ENCODE measurements around the gene NUP210L. TPM values are rescaled to one million over a fixed set of nuclear protein-coding genes. Genes with fewer than 3 reads are reported as not detected.

NUP210L gene
- total RNA-seq, 1 donor = under 0.01 TPM

DNA sequence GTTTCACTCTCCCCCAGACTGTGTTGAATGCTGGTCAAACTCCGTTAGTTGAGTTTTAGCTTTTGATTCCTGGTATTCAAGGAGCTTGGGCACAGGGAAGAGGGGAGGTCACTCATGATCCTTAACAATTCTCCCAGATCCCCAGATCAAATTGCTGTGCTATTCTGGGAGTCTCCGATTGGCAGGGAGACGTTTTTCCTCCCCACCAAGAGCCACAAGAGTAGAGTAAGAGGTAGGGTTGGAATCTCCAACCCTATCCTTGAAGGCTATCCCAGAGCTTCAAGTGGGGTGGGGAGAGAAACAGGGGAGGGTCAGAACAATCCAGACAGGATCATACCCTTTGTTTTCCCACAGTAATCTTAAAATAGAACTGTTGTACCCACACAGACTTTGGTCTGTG, 37.6 kb upstream of the NUP210L start:
- Histone ChIP-seq H3K27ac (ENCODE audit: low read depth, low read length) (no peak overlapping the region), H3K9me3 (ENCODE audit: low read depth, low read length) (no peaks in the 10 kb centered on the region), H3K4me3 (ENCODE audit: insufficient read depth, low read length) (no peak overlapping the region), H3K79me2 (ENCODE audit: insufficient read depth, low read length) (no peaks in the 10 kb centered on the region), H3K36me3 (ENCODE audit: insufficient read depth, low read length) (no peaks in the 10 kb centered on the region), H3K27me3 (ENCODE audit: insufficient read depth, low read length) (peaks cover 30% of the 10 kb centered on the region), H4K20me1 (ENCODE audit: insufficient read depth, low read length) (no peaks in the 10 kb centered on the region), H2AFZ (ENCODE audit: low read length) (no peak overlapping the region), H3K4me1 (ENCODE audit: insufficient read depth, low read length) (peaks cover 16% of the 10 kb centered on the region), H3K4me2 (ENCODE audit: insufficient read depth, low read length) (no peak overlapping the region)
- TF ChIP-seq, protein P1, sequence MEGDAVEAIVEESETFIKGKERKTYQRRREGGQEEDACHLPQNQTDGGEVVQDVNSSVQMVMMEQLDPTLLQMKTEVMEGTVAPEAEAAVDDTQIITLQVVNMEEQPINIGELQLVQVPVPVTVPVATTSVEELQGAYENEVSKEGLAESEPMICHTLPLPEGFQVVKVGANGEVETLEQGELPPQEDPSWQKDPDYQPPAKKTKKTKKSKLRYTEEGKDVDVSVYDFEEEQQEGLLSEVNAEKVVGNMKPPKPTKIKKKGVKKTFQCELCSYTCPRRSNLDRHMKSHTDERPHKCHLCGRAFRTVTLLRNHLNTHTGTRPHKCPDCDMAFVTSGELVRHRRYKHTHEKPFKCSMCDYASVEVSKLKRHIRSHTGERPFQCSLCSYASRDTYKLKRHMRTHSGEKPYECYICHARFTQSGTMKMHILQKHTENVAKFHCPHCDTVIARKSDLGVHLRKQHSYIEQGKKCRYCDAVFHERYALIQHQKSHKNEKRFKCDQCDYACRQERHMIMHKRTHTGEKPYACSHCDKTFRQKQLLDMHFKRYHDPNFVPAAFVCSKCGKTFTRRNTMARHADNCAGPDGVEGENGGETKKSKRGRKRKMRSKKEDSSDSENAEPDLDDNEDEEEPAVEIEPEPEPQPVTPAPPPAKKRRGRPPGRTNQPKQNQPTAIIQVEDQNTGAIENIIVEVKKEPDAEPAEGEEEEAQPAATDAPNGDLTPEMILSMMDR (IDR thresholded peaks at IDR 0.05; ENCODE audit: extremely low read depth, low read depth, low read length) = no peak
- no peak for DNase-seq (ENCODE audit: insufficient read length, low spot score, missing footprints)

DNA sequence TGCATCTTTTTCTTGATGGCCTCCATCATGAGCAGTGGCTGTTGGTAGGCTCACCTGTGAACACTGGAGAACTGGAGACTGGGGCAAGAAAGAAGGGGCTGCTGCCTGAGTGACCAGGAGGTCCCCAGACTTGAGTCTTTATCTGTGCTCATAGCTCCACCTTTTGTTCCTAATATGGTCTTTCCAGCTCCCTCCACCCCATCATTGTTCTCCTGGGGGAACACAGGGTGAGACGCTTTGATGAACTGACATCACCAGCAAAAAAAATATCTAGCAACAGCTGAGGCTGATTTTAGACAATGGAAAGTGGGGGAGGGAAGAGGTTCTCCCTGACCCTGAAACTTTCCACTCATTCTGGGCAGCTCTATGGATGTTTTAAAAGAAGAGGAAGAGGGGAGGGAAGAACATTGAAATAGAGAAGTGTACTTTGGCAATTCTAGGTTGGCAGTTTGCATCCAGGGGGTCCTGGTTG, 37.2 kb upstream of the NUP210L start, which contains the start of gene TPM3:
TPM3 (minus strand) TSS at position 111 of the 472 bp plus-strand sequence; CDS start at position 29, 82 bp downstream.
- H2AFZ ChIP-seq (ENCODE audit: low read length) = no peak within 1 kb of the TSS
- peaks cover 13% of the 10 kb centered on the region for H3K4me1 ChIP-seq (ENCODE audit: insufficient read depth, low read length)
- no peaks in the 10 kb centered on the region for H4K20me1 ChIP-seq (ENCODE audit: insufficient read depth, low read length)
- H3K4me3 ChIP-seq (ENCODE audit: insufficient read depth, low read length) = no peak within 1 kb of the TSS
- peak within 1 kb of the TSS; percentile 47 for H3K4me2 ChIP-seq (ENCODE audit: insufficient read depth, low read length)
- DNase-seq (ENCODE audit: insufficient read length, low spot score, missing footprints) = no peak
- H3K27ac ChIP-seq (ENCODE audit: low read depth, low read length) = no peak within 1 kb of the TSS
- H3K27me3 ChIP-seq (ENCODE audit: insufficient read depth, low read length) = peaks cover 31% of the 10 kb centered on the region
- H3K36me3 ChIP-seq (ENCODE audit: insufficient read depth, low read length) = no peaks in the 10 kb centered on the region
- no peaks in the 10 kb centered on the region for H3K79me2 ChIP-seq (ENCODE audit: insufficient read depth, low read length)
- TF ChIP-seq, protein P1 (IDR thresholded peaks at IDR 0.05; ENCODE audit: extremely low read depth, low read depth, low read length) = no peak
- H3K9me3 ChIP-seq (ENCODE audit: low read depth, low read length) = no peaks in the 10 kb centered on the region

DNA sequence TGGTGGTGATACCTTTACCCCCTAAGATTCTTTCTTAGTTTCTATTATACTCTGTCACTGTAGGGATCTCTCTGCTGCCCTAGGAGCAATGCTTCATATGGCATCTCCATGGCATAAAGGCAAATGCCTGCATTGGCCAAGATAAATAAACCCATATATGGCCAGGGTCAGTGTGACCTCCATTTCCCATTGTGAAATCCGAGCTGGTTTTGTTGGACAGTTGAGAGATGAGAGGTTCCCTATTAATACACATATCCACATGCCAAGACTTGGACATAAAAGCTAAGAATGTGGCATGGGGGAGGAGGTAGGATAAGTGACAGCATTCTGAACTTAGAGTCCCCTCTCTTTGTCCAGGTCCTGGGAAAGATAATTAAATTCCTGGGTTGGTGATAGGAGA, 35.7 kb upstream of the NUP210L start:
- Histone ChIP-seq H3K27ac (ENCODE audit: low read depth, low read length) (no peak overlapping the region), H2AFZ (ENCODE audit: low read length) (no peak overlapping the region), H3K4me1 (ENCODE audit: insufficient read depth, low read length) (peaks cover 12% of the 10 kb centered on the region), H3K4me2 (ENCODE audit: insufficient read depth, low read length) (peak overlapping the region; percentile 47), H3K4me3 (ENCODE audit: insufficient read depth, low read length) (no peak overlapping the region), H3K79me2 (ENCODE audit: insufficient read depth, low read length) (no peaks in the 10 kb centered on the region), H3K36me3 (ENCODE audit: insufficient read depth, low read length) (no peaks in the 10 kb centered on the region), H4K20me1 (ENCODE audit: insufficient read depth, low read length) (no peaks in the 10 kb centered on the region), H3K9me3 (ENCODE audit: low read depth, low read length) (no peaks in the 10 kb centered on the region), H3K27me3 (ENCODE audit: insufficient read depth, low read length) (peaks cover 34% of the 10 kb centered on the region)
- peak; percentile 59 for DNase-seq (ENCODE audit: insufficient read length, low spot score, missing footprints)
- TF ChIP-seq, protein P1 (IDR thresholded peaks at IDR 0.05; ENCODE audit: extremely low read depth, low read depth, low read length) = no peak

DNA sequence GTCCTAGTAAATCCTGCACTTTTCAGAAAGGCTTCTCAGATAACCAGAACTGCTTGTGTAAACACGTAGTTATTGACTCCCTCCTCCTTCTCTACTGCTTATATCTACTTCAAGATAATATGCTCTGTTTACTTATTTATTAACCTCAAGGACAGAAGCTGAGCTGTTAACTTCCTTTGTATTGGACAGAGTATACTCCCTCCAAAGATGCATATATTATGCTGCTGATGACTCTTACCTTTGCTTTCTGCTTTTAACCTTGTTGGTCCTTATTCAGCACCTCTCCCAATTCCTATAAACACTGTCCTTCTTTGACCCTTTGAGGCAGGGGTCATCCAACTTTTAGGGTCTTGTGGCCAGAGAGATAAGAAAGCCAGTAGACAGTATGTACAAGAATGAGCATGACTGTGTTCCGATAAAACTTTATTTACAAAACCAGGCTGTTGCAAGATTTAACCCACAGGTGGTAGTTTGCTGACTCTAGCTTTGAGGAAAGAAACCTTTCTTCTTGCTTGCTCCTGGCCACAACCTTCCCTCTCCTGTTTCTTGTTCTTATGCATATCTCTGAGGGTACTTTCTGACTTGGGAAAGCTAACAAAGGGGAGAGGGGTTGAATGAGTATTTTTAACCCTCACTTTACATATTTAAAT, 32.1 kb upstream of the NUP210L start:
- H3K79me2 ChIP-seq (ENCODE audit: insufficient read depth, low read length) = peaks cover 10% of the 10 kb centered on the region
- no peak overlapping the region for H2AFZ ChIP-seq (ENCODE audit: low read length)
- H3K9me3 ChIP-seq (ENCODE audit: low read depth, low read length) = no peaks in the 10 kb centered on the region
- no peaks in the 10 kb centered on the region for H3K36me3 ChIP-seq (ENCODE audit: insufficient read depth, low read length)
- H3K4me2 ChIP-seq (ENCODE audit: insufficient read depth, low read length) = no peak overlapping the region
- peaks cover 8% of the 10 kb centered on the region for H4K20me1 ChIP-seq (ENCODE audit: insufficient read depth, low read length)
- TF ChIP-seq, protein P1 (IDR thresholded peaks at IDR 0.05; ENCODE audit: extremely low read depth, low read depth, low read length) = no peak
- peaks cover 12% of the 10 kb centered on the region for H3K27me3 ChIP-seq (ENCODE audit: insufficient read depth, low read length)
- H3K27ac ChIP-seq (ENCODE audit: low read depth, low read length) = no peak overlapping the region
- H3K4me3 ChIP-seq (ENCODE audit: insufficient read depth, low read length) = no peak overlapping the region
- peaks cover 17% of the 10 kb centered on the region for H3K4me1 ChIP-seq (ENCODE audit: insufficient read depth, low read length)
- no peak for DNase-seq (ENCODE audit: insufficient read length, low spot score, missing footprints)

Measured in osteoblast (primary cell).